ENCODE data around the gene ZBTB33. TPM values are rescaled to one million over a fixed set of nuclear protein-coding genes. Genes with fewer than 3 reads are reported as not detected.

ZBTB33 gene
- total and polyA plus RNA-seq, 2 experiments from 2014 or later = 3.9 to 14.0 TPM

GRCh38 chrX:120235284-120235683 is 15.3 kb upstream of the ZBTB33 start:
- ATAC-seq (no peak), DNase-seq (ENCODE audit: low spot score) (peak; percentile 40)
- Histone ChIP-seq H3K79me2 (replicated peaks; ENCODE audit: insufficient read depth) (no peaks in the 10 kb centered on the region), H3K4me1 (ENCODE audit: insufficient read depth) (peaks cover 21% of the 10 kb centered on the region), H3K27ac (ENCODE audit: low read depth) (peak overlapping the region; percentile 78), H3K9me2 (ENCODE audit: insufficient read depth) (no peaks in the 10 kb centered on the region), H3K4me2 (no peak overlapping the region), H3F3A (replicated peaks; ENCODE audit: low read depth) (no peaks in the 10 kb centered on the region), H3K27me3 (ENCODE audit: insufficient read depth) (no peaks in the 10 kb centered on the region), H3K36me3 (ENCODE audit: insufficient read depth) (no peaks in the 10 kb centered on the region), H2AFZ (no peak overlapping the region), H3K4me3 (no peak overlapping the region), H4K20me1 (replicated peaks; ENCODE audit: insufficient read depth) (no peaks in the 10 kb centered on the region)
- H3K9me3 Mint-ChIP-seq = peaks cover 5% of the 10 kb centered on the region; the same call in 2 of the 3 replicates
- peaks cover 24% of the 10 kb centered on the region for H3K4me1 Mint-ChIP-seq
- H3K27me3 Mint-ChIP-seq (ENCODE audit: insufficient read depth, low read depth, poor library complexity) = peaks cover 1% of the 10 kb centered on the region
- TF ChIP-seq REST (IDR thresholded peaks at IDR 0.05; ENCODE audit: unreplicated experiment) (no peak), ZNF331 (CRISPR knock-in tag; IDR thresholded peaks at IDR 0.05; ENCODE audit: low read depth) (no peak), CTCF (conservative IDR thresholded peaks at IDR 0.05; ENCODE audit: low read depth in 2 of 2) (no peak), CREB1 (CRISPR knock-in tag; IDR thresholded peaks at IDR 0.05; ENCODE audit: low read depth) (no peak), EZH2 (IDR thresholded peaks at IDR 0.05; ENCODE audit: low read depth, unreplicated experiment) (no peak), EZH2phosphoT487 (IDR thresholded peaks at IDR 0.05; ENCODE audit: unreplicated experiment) (no peak), ZNF462 (CRISPR knock-in tag; IDR thresholded peaks at IDR 0.05) (no peak), JUNB (IDR thresholded peaks at IDR 0.05; ENCODE audit: unreplicated experiment) (no peak), POLR2AphosphoS5 (IDR thresholded peaks at IDR 0.05; ENCODE audit: low read depth) (no peak), NANOG (IDR thresholded peaks at IDR 0.05; ENCODE audit: borderline replicate concordance) (no peak), STAT1 (IDR thresholded peaks at IDR 0.05; ENCODE audit: unreplicated experiment) (no peak), ZNF114 (CRISPR knock-in tag; IDR thresholded peaks at IDR 0.05) (no peak)
- TF ChIP-seq, protein P1, sequence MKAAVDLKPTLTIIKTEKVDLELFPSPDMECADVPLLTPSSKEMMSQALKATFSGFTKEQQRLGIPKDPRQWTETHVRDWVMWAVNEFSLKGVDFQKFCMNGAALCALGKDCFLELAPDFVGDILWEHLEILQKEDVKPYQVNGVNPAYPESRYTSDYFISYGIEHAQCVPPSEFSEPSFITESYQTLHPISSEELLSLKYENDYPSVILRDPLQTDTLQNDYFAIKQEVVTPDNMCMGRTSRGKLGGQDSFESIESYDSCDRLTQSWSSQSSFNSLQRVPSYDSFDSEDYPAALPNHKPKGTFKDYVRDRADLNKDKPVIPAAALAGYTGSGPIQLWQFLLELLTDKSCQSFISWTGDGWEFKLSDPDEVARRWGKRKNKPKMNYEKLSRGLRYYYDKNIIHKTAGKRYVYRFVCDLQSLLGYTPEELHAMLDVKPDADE (IDR thresholded peaks at IDR 0.05) = no peak
- H3K27ac Mint-ChIP-seq = no peak overlapping the region
- no peak overlapping the region for H3K4me3 Mint-ChIP-seq
- H3K36me3 Mint-ChIP-seq (ENCODE audit: low read depth) = peaks cover 16% of the 10 kb centered on the region; the same call in 2 of the 3 replicates

Data from GM23338 (cell line).